Measurements from ENCODE around the gene SLC4A5.

DNA sequence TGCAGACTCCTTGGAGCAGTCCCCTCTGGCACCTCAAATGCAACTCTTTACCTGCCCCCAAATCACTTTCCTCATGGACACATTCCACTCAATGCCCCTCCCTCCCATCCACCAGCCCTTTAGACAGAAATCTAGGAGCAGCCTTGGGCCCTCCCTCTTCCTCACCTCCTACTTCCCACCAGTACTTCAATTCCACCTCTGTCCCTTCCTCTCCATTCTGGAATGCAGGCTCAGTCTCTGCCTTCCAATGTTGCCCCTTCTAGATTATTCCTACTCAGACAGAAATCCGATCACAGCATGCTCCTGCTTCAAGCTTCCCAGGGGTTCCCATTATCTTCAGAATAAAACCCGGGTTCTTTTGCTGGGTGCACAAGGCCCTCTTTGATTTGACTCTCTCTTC is 82.7 kb downstream of the SLC4A5 start:
- no peak for TF ChIP-seq POLR2A (IDR thresholded peaks at IDR 0.05)
- TF ChIP-seq, protein P1, sequence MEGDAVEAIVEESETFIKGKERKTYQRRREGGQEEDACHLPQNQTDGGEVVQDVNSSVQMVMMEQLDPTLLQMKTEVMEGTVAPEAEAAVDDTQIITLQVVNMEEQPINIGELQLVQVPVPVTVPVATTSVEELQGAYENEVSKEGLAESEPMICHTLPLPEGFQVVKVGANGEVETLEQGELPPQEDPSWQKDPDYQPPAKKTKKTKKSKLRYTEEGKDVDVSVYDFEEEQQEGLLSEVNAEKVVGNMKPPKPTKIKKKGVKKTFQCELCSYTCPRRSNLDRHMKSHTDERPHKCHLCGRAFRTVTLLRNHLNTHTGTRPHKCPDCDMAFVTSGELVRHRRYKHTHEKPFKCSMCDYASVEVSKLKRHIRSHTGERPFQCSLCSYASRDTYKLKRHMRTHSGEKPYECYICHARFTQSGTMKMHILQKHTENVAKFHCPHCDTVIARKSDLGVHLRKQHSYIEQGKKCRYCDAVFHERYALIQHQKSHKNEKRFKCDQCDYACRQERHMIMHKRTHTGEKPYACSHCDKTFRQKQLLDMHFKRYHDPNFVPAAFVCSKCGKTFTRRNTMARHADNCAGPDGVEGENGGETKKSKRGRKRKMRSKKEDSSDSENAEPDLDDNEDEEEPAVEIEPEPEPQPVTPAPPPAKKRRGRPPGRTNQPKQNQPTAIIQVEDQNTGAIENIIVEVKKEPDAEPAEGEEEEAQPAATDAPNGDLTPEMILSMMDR (IDR thresholded peaks at IDR 0.05) = no peak

Measured in thyroid gland (tissue), 4 donors.